Ovary (tissue), 3 donors: ENCODE data around the gene RAC3.

Experiments
- POLR2A ChIP-seq: fragments of 450-650 bp; IDR thresholded peaks from one replicate; pipeline ENCODE4 v1.6.1; 2017; ENCODE audit warnings: antibody characterized with exemption, mild to moderate bottlenecking, moderate library complexity
- TF ChIP-seq, protein P1 (sequence below), 3 donors: fragments of 450-650 bp in 2 of 3; fragments of 200-600 bp in 1 of 3; IDR thresholded peaks; one replicate each; pipeline versions ENCODE4 v1.5.1 to v1.8.0; 2016 to 2022; ENCODE audit warnings: antibody characterized with exemption in 3 of 3, mild to moderate bottlenecking in 1 of 3
- donor health status: DM: no; HTN: no; CAD: no.

GRCh38 chr17:82052638-82053059 is 21.2 kb downstream of the RAC3 start:
- no peak for TF ChIP-seq POLR2A
- TF ChIP-seq, protein P1, sequence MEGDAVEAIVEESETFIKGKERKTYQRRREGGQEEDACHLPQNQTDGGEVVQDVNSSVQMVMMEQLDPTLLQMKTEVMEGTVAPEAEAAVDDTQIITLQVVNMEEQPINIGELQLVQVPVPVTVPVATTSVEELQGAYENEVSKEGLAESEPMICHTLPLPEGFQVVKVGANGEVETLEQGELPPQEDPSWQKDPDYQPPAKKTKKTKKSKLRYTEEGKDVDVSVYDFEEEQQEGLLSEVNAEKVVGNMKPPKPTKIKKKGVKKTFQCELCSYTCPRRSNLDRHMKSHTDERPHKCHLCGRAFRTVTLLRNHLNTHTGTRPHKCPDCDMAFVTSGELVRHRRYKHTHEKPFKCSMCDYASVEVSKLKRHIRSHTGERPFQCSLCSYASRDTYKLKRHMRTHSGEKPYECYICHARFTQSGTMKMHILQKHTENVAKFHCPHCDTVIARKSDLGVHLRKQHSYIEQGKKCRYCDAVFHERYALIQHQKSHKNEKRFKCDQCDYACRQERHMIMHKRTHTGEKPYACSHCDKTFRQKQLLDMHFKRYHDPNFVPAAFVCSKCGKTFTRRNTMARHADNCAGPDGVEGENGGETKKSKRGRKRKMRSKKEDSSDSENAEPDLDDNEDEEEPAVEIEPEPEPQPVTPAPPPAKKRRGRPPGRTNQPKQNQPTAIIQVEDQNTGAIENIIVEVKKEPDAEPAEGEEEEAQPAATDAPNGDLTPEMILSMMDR (IDR thresholded peaks at IDR 0.05), result no peak
